ENCODE measurements around the gene SVEP1.

Gene SVEP1

GRCh38 chr9:110355911-110356310 is 223.6 kb downstream of the SVEP1 start:
- no peak for DNase-seq

GRCh38 chr9:110351009-110351467 is 228.5 kb downstream of the SVEP1 start:
- no peak for DNase-seq

DNA sequence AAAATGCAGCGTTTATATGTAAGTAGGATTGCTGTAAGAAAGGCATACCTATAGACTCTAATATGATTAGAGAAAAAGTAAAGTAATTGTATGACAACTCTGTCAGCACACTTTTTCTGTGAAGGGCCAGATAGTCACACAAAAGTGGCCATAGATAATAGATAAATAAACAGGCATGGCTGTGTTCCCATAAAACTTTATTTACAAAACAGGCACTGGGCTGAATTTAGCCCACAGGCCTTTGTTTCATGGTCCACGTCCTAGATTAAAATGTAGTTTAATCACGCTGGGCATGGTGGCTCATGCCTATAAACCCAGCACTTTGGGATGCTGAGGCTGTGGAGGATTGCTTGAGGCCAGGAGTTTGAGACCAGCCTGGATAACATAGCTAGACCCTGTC is 233.2 kb downstream of the SVEP1 start:
- DNase-seq = no peak

GRCh38 chr9:110344821-110345220 is 234.7 kb downstream of the SVEP1 start:
- no peak for DNase-seq

- no peak for DNase-seq
Observed at GRCh38 chr9:110343551-110343950, 236.0 kb downstream of the SVEP1 start.

DNA sequence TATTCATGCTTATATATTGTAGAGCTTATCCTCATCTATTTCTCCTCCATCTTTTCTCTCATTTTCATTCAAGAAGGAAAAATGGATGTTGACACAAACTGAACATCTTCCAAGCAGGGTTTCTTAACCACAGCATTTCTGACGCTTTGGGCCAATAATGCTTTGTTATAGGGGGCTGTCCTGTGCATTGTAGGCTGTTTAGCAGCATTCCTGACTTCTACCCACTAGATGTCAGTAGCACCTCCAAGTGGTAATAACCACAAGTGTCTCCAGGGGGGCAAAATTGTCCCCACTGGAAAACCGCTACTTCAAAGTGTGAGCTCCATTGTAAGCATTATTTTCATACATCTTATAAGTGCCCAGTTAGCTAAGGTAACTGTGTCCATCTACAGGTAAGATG is 239.2 kb downstream of the SVEP1 start:
- no peak for DNase-seq

- DNase-seq = no peak
Observed at GRCh38 chr9:110338143-110338542, 241.4 kb downstream of the SVEP1 start.

- DNase-seq = no peak
Observed at GRCh38 chr9:110337727-110338126, 241.8 kb downstream of the SVEP1 start, which contains the start of gene TXNDC8. Gene TXNDC8 (minus strand): TSS chr9:110337863.

DNA sequence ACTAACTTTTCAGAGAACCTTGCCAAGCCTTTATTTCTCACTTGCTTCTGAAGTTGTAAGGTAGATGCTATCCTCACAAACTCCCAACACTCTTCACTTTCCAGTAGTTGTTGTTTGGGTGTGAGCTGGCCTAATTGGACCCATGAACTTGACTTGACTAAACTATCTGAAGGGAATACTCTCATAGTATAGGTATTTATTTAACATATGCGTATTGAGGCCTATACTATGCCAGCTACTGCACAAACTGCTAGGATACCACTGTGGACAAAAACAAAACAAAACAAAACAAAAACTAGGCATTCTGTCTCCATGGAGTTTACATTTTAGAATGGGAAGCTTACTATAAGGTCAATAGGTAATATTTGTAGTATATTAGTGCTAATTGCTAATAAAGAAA is 243.2 kb downstream of the SVEP1 start:
- no peak for DNase-seq

- no peak for DNase-seq
Observed at GRCh38 chr9:110334871-110335270, 244.7 kb downstream of the SVEP1 start.

DNA sequence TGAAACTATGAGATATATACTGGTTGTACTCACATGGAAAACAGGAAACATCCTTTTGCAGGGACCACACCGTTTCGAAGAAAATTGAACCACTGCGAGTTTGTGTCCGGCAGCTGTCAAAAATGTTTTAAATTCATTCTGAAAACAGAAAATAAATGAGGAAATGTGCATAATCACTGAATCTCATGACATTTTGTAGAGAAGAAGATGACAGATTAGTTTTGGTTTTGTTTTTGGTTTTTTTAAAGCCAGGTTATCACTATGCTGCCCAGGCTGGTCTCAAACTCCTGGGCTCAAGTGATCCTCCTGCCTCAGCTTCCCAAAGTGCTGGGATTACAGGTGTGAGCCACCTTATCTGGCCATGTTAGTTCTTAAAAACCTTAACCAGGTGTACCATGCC is 245.4 kb downstream of the SVEP1 start:
- DNase-seq = no peak

GRCh38 chr9:110332766-110333165 is 246.8 kb downstream of the SVEP1 start:
- no peak for DNase-seq

DNA sequence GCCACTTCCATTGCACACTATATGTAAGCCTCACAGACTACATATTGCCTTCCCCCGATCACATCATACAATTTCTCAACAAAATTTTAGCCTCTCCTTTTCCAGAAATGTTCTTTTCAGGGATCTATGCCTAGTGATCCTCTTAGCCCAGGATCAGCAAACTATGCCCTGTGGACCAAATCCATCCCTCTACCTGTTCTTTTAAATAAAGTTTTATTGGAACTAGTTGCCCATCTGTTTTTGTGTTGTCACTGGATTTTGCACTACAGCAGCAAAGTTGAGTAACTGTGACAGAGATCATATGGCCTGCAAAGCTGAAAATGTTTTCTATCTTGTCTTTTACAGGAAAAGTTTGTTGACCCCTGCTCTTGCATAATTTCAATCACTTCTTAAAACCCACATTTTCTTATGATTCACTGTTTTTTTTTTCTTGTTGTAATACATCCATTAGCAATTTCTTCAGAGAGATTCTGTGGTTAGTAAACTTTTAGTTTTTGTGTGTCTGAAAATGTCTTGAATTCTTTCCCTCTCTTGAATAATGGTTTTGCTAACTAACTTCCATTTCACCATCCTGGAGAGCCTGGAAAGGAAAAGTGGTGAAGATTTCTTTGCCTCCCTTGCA is 248.9 kb downstream of the SVEP1 start:
- no peak for DNase-seq

GRCh38 chr9:110329639-110330230 is 249.8 kb downstream of the SVEP1 start:
- no peak for DNase-seq

GRCh38 chr9:110328763-110329162 is 250.8 kb downstream of the SVEP1 start:
- DNase-seq = no peak

DNA sequence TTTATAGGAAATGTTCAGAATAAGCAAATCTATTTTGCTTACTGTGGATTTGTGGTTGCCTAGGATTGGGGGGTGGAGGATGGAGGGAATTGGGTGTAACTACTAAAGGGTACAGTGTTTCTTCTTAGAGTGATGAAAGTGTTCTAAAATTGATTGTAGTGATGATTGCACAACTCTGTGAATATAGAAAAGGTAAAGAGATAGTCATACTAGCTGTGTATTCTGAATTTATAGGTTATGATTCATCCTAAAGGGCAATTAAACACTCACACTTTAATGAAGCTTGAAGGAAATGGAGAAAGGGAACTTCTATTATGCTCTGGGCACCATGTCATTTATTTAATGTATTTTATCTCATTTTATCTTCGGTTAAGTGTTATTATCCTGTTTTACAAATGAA is 251.8 kb downstream of the SVEP1 start:
- no peak for DNase-seq

DNA sequence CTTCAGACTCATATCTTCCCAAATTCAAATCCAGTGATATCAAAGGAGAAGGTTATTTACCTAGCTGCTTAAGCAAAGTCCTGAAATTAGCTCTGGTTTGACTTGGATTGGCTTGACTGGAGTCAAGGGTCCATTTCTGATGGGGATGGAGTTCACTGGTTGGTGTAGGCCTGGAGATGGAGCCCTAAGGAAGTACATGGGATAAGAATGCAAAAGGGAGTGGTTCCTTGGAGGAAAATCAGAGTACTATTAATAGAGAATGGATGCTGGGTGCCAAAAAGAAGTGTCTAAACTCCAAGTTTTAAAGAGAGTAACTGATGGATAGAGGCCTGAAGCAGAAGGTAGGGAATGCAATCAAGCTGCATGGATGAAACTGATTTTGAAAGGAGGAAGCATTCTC is 255.7 kb downstream of the SVEP1 start:
- DNase-seq = no peak

DNA sequence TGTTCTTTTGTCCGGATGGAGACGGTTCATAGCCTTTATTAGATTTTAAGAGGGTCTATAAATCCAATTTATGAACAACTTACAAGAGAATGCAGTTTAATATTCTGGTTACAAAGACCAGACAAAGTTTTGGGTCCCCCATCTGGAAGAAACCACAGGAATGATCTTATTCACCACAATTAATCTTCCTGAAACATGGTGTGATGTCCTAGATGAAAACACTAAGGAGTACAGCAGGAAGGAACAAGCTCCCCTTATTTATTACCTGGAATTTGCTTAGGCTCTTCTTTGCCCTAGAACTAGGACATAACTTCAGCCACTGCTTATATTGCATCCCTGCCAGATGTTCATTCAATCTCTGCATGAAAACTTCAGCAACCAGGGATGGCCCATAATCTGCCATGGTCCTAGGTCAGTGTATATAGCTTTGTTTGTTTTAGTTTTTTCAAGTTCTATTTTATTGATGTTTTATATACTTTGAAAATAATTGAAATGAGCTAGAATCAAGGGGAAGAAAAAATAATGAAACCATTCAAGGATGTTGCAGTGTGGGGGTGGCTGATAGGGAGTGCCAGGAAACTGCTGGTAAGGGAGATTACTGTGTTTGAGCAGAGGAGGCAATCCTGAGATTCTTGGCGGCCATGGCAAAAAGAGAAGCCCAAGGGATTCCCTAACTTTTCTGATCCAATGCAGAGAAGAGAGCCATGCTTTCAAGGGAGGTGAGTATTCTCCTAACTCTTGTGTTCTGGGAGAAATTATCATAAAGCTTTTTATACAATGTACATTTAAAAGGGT is 258.7 kb downstream of the SVEP1 start:
- DNase-seq = no peak

DNA sequence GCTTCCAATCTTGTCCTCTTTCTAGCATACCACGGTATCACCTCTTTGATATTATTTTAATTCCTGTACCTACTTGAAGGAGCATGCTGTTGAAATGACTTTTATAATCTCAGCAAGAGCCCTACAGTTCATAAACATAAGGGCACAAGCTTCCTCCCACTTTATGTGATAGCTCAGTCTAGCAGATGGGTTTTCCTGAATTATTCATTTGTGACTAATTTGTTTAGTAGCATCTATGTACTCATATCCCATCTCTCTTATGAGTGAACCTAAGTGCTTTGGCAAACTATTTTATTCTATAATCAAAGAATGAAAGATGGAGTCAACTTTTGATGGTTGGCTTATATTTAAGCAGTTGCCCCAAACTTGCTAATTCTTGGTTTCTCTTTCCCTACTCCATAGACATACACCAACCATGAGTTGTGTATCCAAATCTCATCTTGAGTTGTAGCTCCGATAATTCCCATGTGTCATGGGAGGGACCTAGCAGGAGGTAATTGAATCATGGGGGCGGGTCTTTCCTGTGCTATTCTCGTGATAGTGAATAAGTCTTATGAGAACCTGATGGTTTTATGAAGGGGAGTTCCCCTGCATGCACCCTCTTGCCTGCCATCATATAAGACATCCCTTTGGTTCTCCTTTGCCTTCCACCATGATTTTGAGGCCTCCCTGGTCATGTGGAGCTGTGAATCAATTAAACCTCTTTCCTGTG is 259.6 kb downstream of the SVEP1 start:
- no peak for DNase-seq

- no peak for DNase-seq
Observed at GRCh38 chr9:110317911-110318310, 261.6 kb downstream of the SVEP1 start.

GRCh38 chr9:110316261-110317075 is 263.1 kb downstream of the SVEP1 start:
- no peak for DNase-seq

All from femur (tissue), 1 donor.